ENCODE results near the gene SCN2A.
"Not testable (repeated sequence)": the region's sequence is repeated elsewhere in the genome, so short reads cannot be mapped to it uniquely, and the experiment has no call there.

DNA sequence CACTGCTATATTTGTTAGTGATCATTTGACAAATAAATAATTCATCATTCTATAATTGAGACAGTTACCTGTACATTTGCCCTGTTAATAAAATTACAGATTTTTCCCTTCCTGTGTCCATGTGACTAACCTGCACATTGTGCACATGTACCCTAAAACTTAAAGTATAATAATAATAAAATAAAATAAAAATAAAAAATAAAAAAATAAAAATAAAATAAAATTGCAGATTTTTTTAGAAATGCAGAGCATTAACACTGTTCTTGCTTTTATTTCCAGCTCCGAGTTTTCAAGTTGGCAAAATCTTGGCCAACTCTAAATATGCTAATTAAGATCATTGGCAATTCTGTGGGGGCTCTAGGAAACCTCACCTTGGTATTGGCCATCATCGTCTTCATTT lies 105.1 kb downstream of the SCN2A start:
- TF ChIP-seq POLR2A (IDR thresholded peaks at IDR 0.05) = not testable (repeated sequence)
- TF ChIP-seq, protein P1, sequence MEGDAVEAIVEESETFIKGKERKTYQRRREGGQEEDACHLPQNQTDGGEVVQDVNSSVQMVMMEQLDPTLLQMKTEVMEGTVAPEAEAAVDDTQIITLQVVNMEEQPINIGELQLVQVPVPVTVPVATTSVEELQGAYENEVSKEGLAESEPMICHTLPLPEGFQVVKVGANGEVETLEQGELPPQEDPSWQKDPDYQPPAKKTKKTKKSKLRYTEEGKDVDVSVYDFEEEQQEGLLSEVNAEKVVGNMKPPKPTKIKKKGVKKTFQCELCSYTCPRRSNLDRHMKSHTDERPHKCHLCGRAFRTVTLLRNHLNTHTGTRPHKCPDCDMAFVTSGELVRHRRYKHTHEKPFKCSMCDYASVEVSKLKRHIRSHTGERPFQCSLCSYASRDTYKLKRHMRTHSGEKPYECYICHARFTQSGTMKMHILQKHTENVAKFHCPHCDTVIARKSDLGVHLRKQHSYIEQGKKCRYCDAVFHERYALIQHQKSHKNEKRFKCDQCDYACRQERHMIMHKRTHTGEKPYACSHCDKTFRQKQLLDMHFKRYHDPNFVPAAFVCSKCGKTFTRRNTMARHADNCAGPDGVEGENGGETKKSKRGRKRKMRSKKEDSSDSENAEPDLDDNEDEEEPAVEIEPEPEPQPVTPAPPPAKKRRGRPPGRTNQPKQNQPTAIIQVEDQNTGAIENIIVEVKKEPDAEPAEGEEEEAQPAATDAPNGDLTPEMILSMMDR (IDR thresholded peaks at IDR 0.05) = not testable (repeated sequence)

Data from testis (tissue), 2 donors.